Limb (tissue), 2 donors: ENCODE measurements around the gene HOXC4.
"Not testable (repeated sequence)": the region's sequence is repeated elsewhere in the genome, so short reads cannot be mapped to it uniquely, and the experiment has no call there.

Source experiments
- DNase-seq, 2 donors: peaks; one replicate each; pipeline ENCODE4 v3.0.0-alpha.2; 2016; ENCODE audit errors: extremely low spot score in 2 of 2

The HOXC4 gene

DNA sequence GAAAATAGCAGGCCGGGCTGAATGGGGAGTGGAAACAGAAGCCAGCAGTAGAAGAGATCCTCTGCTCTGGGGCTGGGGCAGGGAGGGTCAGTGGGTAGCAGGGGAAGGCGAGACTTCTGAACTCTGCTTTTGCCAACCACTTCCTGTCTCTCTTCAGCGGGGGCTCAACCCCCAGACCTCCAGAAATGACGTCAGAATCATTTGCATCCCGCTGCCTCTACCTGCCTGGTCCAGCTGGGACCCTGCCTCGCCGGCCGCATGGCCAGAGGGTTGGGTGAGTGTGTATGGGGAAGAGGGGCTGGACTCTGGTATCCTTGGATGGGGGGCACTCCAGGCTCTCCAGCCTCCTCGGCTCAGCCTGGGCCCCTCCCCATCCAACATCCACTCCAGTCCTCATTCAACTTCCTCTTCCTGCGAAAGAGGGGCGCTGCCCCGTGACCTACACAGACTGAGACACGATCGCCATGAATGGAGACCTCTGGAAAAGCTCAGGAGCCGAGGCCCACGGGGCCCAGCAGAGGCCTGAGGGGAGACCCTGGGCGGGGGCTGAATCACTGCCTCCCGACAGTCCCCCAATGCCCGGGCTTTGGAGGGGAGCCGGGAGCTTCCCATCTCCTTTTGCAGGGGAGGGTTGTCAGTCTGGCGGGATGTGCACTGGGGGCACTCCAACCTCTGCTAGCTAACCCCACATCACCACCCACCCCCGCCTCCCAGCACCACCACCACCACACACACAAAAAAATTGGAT is 458 bp upstream of the HOXC4 start:
- no peak for DNase-seq

DNA sequence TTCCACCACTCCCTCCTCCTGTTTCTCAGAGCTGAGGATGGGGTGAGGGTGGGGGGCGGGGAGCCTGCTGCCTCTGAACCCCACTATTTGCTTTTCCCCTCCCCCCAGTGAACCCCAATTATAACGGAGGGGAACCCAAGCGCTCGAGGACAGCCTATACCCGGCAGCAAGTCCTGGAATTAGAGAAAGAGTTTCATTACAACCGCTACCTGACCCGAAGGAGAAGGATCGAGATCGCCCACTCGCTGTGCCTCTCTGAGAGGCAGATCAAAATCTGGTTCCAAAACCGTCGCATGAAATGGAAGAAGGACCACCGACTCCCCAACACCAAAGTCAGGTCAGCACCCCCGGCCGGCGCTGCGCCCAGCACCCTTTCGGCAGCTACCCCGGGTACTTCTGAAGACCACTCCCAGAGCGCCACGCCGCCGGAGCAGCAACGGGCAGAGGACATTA is 1.1 kb downstream of the HOXC4 start:
- no peak for DNase-seq

DNA sequence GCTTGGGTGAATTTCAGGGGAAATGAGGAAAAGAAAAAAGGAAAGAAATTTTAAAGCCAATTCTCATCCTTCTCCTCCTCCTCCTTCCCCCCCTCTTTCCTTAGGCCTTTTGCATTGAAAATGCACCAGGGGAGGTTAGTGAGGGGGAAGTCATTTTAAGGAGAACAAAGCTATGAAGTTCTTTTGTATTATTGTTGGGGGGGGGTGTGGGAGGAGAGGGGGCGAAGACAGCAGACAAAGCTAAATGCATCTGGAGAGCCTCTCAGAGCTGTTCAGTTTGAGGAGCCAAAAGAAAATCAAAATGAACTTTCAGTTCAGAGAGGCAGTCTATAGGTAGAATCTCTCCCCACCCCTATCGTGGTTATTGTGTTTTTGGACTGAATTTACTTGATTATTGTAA is 1.9 kb downstream of the HOXC4 start:
- no peak for DNase-seq

DNA sequence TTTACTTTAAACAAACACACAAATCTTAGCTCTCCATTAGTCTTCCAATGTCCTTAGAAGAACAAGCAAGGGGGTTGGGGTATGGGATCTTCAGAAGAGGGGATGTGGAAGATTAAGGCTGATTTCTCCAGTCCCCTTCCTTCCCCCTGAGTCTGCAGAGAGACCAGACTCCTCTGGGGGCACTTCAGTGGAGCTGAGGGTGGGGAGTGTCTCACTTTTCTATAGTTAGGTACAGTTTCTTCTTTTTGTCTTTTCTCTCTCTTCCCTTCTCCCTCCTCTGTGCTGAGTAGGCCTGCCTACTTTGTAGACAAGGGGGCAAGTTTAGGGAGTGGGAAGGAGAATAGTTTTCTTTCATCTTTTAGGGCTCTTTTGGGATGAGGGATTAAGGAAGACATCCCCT is 2.5 kb downstream of the HOXC4 start:
- no peak for DNase-seq

DNA sequence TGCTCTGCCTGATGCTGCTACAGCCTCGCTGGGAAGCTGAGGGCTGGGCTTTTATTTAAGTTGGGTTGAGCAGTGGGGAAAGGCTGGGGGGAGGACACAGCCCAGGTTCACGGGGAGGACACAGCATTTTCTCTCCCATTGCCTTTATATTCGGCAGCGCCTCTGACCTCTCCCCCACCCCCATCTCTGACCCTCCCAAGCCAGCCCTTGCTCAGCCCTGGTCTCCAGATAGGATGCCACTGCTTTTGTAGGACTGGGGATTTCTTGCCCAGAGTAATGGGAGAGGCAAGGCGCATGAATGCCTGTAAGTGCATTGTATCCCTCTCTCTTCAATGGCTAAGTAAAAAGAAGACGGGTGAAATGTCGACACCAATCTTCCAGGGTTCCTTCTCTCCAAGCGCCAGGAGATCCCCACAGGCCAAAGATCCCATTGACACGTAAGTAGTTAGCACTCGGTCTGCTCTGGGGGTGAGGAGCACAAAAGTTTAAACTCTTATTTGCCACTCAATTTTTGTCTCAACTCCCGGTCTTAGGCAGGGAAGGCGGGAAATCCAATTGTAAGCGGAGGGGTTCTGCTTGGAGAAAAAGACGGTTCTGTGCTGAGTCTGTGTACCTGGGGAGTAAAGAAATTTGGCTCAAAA is 4.6 kb downstream of the HOXC4 start:
- DNase-seq: no peak

DNA sequence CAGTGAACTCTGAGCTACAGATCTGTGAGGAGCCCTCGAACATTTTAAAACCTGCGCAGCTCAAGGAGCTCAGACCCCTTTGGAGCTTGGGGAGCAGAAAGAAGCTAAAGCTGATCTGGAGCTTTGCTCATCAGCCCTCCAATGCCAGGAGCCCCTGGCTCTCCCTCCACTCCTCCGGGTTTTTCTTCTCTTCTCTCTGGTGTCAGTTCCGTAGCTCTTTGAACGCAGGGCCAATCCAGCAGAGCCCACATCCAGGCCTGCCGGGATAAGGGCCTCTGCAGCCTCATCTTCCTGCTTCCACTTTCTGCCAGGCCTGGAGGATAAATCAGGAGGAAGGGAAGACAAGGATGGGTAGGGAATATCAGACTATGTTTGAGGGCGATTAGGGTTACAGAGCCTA is 6.0 kb downstream of the HOXC4 start:
- DNase-seq: no peak

DNA sequence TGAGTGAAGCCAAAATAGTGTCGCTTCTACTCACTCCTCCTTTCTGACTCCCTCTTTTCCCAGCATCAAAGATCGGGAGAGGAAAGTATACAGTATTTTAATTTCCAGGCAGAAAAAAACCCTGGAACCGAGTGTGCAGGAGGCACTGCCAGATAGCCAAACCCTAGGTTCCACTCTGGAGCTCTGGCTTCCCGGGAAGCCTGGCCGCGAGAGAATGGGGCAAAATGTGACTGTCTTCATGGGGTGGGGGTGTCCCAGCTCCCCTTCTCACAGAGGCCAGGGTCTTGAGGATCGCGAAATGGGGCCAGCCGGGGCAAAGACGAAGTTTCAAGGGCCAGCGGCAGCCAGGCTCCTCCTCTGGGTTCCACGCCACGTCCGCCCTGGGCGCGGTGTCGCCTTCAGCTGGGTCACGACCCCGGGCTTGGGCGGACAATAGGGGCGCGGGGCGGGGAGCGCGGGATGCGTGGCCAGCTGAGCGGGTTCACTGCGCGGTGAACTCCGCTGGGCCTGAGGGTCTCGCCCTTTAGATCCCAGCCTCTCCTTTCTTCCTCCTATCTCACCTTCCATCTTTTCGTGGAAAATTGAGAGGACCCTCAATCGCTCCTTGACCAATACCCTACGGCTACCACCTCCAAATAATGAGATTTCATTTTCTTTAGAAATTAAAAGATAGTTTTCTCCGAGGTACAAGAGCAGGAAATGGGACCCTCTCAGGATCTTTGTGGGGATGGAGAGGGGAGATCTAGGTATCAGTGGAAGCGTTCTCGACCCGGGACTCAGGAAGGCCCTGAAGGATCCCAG is 6.7 kb downstream of the HOXC4 start:
- DNase-seq: no peak

DNA sequence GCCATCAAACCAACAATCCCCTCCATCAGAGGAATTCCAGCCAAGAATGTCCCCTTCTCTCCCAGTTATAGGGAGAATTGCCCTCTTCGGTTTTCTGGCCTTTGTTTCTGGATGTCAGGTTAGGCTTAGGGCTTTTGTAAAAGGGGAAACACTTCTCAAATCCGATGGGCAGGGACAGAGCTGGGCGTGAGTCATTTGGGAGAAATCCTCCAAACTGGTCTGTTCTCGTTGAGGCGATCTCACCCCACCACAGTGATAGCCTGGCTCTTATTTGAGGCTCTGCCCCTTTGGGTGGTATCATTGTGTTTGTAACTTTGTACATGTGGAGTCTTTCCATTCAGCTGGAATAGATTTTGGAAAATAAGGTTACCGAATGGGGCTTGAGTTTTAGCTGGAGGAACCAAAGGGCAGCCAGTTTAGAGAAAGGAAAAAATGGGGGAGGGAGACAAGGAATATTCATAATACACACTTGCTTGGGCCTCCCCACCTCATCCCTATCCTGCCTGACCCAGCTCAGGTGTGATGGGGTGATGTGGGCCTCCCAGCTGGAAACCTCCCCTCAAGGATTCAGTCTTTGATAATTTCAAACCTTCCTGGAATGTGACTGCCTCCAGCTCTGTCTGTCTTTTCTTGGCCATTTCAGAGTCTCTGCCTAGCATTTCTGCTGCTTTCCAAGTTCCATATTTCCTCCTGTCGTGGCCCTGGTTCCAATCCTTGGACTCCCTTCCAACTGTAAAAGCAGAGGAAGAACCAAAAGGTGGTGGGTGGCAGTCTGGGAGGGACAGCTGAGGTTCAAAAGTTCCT is 7.5 kb downstream of the HOXC4 start:
- no peak for DNase-seq

DNA sequence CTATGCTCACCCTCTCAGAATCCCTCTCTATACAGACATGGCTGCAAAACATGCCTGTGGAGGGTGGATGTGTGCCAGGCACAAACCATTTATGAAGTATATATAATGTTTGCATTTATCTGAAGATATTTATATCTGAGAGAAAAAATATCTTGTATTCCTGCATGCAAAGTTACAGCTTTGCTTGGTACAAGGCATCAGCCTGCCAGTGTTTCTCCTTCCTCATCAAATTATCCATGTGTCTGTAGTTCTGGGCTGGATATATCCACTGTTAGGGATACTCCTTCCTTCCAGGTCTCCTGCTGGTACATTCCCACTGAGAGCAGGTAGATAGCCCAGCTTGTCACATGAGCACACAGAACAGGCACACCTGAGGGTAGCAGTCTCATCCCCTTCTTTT is 12.0 kb downstream of the HOXC4 start:
- no peak for DNase-seq

DNA sequence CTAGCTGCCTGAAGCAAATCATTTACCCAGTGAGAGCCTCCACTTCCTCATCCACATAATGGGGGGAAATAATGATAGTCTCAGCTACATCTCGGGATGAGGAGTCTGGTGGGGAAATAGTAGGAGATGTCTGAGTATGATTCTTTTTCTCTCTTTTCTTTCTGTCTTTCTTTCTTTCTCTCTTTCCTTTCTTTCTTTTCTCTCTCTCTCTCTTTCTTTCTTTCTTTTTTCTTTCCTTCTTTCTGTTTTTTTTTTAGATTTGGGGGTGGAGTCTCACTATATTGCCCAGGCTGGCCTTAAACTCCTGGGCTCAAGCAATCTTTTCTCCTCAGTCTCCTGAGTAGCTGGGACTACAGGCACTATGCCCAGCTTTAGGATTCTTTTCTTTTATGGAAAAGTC is 12.8 kb downstream of the HOXC4 start:
- no peak for DNase-seq

DNA sequence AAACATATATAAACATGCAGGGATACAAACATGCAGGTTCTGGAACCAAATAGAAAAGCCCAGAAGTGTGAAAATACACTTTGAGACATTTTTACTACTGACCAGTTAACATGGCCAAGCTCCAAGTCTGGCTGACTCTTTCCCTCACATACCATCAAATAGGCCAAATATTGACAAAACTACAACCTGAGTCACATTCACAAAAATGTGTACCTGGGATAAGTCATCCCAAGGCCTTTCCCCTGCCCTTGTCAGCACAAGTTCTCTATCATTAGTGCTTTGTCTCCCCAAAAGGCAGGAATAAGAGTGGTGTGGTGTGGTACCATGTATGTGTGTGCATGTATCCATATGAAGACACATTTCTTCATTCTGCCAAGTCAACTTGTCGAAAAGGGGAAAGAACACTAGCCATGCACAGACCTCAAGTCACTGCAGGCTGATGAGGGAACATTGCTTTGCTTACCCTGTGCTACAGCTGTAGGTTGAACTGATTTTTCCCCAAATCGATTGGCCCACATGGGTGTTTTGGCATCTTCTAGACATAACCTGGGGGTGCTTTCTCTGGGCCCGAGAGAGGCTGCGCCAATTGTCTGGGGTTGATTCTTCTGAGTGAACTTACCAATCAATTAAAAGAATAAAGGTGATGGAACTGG is 14.9 kb downstream of the HOXC4 start:
- no peak for DNase-seq

DNA sequence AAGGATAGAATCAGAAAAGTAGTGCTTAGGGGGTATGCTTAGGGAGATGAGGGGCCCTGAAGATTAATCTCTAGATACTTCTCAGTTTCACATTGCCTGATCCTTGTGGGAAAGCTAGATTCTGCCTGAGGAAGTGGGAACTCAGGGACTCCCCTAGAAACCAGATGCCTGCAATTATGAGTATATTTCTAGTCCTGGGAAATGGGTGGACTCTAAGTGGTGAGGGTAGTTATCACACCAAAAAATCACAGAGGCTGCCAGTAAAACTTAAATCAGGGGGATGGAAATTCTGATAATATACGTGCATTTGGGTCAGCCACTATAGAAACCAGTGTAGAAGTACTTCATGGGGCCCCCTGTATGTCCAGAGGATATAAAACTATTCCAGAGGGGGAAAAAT is 18.3 kb downstream of the HOXC4 start:
- DNase-seq: no peak

DNA sequence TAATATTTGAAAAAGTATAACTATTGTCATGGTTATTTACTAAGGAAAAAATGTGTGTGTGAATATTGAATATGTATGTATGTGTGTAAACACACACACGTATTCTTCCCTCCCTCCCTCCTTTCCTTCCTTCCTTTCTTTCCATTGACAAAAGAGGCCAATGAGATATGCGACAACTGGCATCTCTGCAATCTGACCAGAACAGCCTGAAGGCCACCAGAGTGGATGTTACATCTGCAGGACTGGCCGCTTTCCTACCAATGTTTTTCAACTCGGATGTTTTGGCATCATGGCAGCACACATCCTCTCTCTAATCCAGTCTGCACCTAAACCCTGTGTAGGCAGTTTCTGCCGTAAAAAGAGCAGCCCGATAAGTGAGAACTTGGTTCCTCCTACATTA is 20.7 kb downstream of the HOXC4 start:
- DNase-seq: no peak

DNA sequence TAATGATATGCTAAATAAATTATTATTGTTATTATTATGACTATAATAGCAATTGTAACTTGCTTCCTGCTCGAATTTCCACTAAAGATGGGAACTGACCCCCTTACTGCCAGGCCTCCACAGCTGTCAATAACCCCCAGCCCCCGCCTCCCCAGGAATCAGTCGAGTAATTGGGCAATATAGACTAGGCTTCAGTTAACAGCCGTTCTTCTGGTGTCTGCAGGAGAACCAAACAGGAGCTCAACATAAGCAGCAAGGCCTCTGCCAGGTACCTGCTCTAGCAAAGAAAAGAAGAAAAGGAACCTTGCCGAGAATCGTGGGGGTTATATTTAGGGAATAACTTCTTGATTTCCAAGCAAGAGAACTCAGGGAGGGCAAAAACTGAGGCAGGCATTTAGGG is 21.8 kb downstream of the HOXC4 start:
- DNase-seq: no peak

DNA sequence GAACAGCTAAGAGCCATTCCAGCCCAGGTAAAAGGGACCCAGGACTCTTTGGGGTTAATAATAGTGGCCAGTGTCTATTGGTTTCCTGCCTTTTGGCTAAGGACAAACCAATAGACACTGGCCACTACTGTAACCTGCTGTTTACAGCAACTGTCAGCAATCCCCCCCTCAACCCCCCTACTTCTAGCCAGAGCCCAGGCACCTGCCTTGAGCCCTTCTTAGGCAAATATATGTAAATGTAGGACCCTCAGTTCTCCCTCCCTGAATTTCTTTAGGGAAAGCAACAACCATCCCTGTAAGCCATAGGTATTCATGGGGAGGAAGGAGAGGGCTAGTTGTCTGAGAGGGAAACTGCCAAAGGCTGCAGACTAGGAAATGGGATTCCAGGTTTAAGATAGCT is 22.3 kb downstream of the HOXC4 start:
- DNase-seq: no peak

DNA sequence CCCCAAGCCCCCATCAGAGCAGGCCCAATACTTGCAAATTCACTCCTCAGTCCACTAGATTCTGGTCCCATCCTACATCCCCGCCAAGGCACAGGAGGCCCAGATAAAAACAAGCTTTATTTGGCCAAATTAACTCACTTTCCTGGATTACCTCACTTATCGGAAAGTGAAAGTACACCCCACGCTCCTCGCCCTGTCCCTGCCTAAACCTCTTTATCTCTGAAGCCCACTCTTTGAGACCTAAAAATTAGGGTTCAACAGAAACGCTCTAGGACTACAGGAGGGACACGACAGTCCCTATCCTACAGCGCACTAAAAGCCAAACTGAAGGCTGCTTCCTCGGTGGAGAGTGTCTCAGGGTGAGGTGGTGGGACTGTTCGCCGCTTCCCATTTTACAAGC is 24.2 kb downstream of the HOXC4 start:
- DNase-seq: not testable (repeated sequence)

DNA sequence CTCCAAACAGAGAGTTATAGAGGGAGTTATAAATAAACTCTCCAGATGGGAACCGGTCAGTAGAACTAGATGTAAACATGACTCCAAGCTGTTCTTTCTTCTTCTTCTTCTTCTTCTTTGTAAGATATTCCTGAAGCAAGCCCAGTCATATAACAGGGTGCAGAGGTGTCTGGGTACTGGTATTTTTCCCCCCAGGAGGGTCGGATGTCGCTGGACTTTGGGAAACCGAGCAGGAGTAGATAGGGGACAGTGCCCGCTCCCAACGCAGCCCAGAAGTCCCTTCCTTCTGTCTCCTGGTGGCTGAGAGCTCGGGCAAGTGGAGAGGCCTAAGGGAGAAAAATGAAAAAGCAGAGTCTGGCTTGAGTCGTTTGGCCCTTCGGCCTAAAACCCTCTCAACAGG is 25.5 kb downstream of the HOXC4 start:
- DNase-seq: not testable (repeated sequence)

DNA sequence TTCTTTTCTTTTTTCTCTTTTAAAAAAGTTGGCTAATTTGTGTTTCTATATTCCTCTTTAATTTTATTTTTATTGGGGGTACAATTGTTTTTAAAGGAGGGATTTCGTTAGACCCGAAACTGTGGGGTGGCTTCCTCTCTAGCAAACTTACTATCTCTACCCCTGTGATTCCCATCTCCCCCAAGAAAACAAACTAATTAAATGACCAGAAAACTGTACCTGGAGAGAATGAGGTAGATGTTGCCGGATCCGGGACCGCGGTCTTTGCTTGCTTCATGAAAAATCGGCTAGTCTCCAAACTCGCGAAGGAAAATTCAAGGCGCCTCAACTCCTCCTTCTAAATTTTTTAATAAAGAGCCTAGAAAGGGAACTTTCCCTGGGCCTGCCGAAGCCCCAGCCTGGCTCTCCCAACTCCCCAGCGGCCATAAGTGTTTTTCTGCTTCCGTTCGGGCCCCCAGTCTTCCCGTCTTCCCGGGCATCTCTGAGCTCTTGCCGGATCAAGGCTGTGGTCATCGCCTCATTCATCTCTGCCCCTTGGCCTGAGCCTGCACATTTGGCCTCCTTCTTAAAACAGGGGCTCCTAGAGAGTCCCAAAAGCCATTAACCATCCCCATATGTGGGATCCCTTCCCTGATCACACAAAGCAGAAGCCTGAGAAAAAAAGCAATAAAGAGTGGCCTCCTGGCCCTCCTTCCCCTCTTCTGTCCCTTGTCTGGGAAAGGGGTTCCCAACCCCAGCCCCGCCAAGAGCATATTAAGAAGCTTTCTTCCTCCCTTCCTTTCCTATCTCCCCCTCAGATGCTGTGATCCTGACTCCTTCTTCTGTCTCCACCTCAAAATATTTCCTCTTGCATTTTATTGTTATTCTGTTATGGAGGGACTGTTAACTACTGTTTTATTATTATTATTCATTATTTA is 26.6 kb downstream of the HOXC4 start:
- not testable (repeated sequence) for DNase-seq

DNA sequence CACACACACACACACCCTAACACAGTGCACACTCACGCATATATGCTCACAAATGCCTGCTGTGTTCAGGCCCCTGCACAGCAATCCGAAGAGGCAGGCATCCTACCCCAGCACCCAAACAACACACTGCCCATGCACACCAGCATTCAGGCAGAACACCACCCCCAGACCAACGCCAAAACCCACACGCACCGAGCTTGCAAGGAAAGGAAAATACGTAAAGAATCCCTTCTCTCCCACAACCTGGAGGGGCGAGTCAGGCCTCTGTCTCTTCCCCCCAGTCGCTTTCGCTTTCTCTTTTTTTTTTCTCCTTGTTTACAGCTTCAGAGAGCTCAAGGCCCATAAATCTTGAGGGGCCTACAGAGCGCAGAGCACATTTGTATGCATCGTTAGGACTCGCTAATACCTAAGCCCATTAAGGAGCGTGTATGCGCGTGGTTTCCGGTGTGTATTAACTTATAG is 27.4 kb downstream of the HOXC4 start:
- DNase-seq: not testable (repeated sequence)
